HG03571 (cell line): ENCODE measurements around the gene CLIP2.
"Not testable (repeated sequence)": the region's sequence is repeated elsewhere in the genome, so short reads cannot be mapped to it uniquely, and the experiment has no call there.

ENCODE experiments used
- ATAC-seq: cut with Tn5 transposase; IDR thresholded peaks from one replicate; pipeline ENCODE4 v1.9.1; 2021; ENCODE audit not compliant: unreplicated experiment

Gene CLIP2

GRCh38 chr7:74365322-74366022 is 76.3 kb downstream of the CLIP2 start:
- ATAC-seq: no peak

GRCh38 chr7:74371381-74372341 is 82.5 kb downstream of the CLIP2 start:
- no peak for ATAC-seq

- no peak for ATAC-seq
These were observed 83.4 kb downstream of the CLIP2 start for GRCh38 chr7:74372511-74373111.

- ATAC-seq: no peak
These were observed 84.3 kb downstream of the CLIP2 start for GRCh38 chr7:74373536-74373935.

GRCh38 chr7:74375726-74376220 is 86.6 kb downstream of the CLIP2 start:
- no peak for ATAC-seq

- no peak for ATAC-seq
These were observed 87.2 kb downstream of the CLIP2 start for GRCh38 chr7:74376256-74377036.

GRCh38 chr7:74379938-74380337 is 90.7 kb downstream of the CLIP2 start:
- ATAC-seq: no peak

- ATAC-seq: no peak
These were observed 91.5 kb downstream of the CLIP2 start for GRCh38 chr7:74380720-74381119.

- not testable (repeated sequence) for ATAC-seq
These were observed 94.9 kb downstream of the CLIP2 start for GRCh38 chr7:74384086-74384485.

- not testable (repeated sequence) for ATAC-seq
These were observed 95.6 kb downstream of the CLIP2 start for GRCh38 chr7:74384854-74385253.

GRCh38 chr7:74387606-74388005 is 98.4 kb downstream of the CLIP2 start:
- no peak for ATAC-seq

GRCh38 chr7:74388880-74389415 is 99.7 kb downstream of the CLIP2 start:
- ATAC-seq: no peak

GRCh38 chr7:74393722-74394121 is 104.5 kb downstream of the CLIP2 start:
- not testable (repeated sequence) for ATAC-seq

GRCh38 chr7:74394601-74395000 is 105.4 kb downstream of the CLIP2 start:
- not testable (repeated sequence) for ATAC-seq

GRCh38 chr7:74395745-74396311 is 106.6 kb downstream of the CLIP2 start:
- ATAC-seq: no peak

- ATAC-seq: no peak
These were observed 107.8 kb downstream of the CLIP2 start for GRCh38 chr7:74396993-74397392.

- no peak for ATAC-seq
These were observed 109.2 kb downstream of the CLIP2 start for GRCh38 chr7:74398426-74398825.

- ATAC-seq: no peak
These were observed 109.8 kb downstream of the CLIP2 start for GRCh38 chr7:74399006-74399405.

GRCh38 chr7:74400420-74401136 is 111.4 kb downstream of the CLIP2 start:
- no peak for ATAC-seq
